OCI-LY3 (cell line): ENCODE data around the gene LRRC4C.

ENCODE experiments used
- H2AFZ ChIP-seq: fragments of 200-600, 300-600 bp; shearing (Covaris generic); 2 replicates; pipeline ENCODE4 v1.6.0; 2014; ENCODE audit warnings: antibody characterized with exemption, low read depth, low read length
- H3K27ac ChIP-seq: fragments of 200-600, 300-600 bp; sonication (generic); 2 replicates; pipeline ENCODE4 v1.5.1; 2014; ENCODE audit warnings: mild to moderate bottlenecking, low read length, moderate library complexity, mixed read lengths
- H3K27me3 ChIP-seq: fragments of 200-600, 300-600 bp; sonication (generic); 2 replicates; pipeline ENCODE4 v1.6.1; 2014; ENCODE audit warnings: low read depth, low read length, mixed read lengths
- H3K36me3 ChIP-seq: fragments of 200-600, 300-600 bp; sonication (generic); replicated peaks from 2 replicates; pipeline ENCODE3; 2014; ENCODE audit warnings: low read depth, low read length, mixed read lengths
- H3K4me1 ChIP-seq: fragments of 300-600, 200-600 bp; sonication (generic); 2 replicates; pipeline ENCODE4 v1.6.1; 2014; ENCODE audit warnings: low read length, mixed read lengths
- H3K4me2 ChIP-seq: fragments of 200-600, 300-600 bp; sonication (generic); 2 replicates; pipeline ENCODE4 v1.6.1; 2014; ENCODE audit warnings: low read length, mixed read lengths
- H3K4me3 ChIP-seq: fragments of 300-600, 200-600 bp; sonication (generic); 2 replicates; pipeline ENCODE4 v1.5.1; 2014; ENCODE audit warnings: antibody characterized with exemption, mild to moderate bottlenecking, low read length, moderate library complexity
- H3K79me2 ChIP-seq: fragments of 300-600, 200-600 bp; shearing (Covaris generic); 2 replicates; pipeline ENCODE4 v1.6.1; 2014; ENCODE audit warnings: mild to moderate bottlenecking, low read length, mixed read lengths
- H3K9ac ChIP-seq: fragments of 300-600, 200-600 bp; shearing (Covaris generic); 2 replicates; pipeline ENCODE4 v1.6.0; 2014; ENCODE audit warnings: mild to moderate bottlenecking, low read length, moderate library complexity
- H3K9me3 ChIP-seq: fragments of 200-600, 300-600 bp; shearing (Covaris generic); 2 replicates; pipeline ENCODE4 v1.6.1; 2014; ENCODE audit warnings: low read length, mixed read lengths; ENCODE audit not compliant: insufficient read depth
- H4K20me1 ChIP-seq: fragments of 200-600, 300-600 bp; sonication (generic); 2 replicates; pipeline ENCODE4 v1.6.1; 2016; ENCODE audit warnings: low read length, mixed read lengths; ENCODE audit not compliant: insufficient read depth
- EZH2phosphoT487 ChIP-seq: fragments of 200-600 bp; shearing (Covaris generic); IDR thresholded peaks from 2 replicates; pipeline ENCODE4 v1.6.1; 2018; ENCODE audit warnings: antibody characterized with exemption, mixed run types, low read depth
- TF ChIP-seq, protein P1 (sequence below): fragments of 200-600, 300-600 bp; sonication (generic); IDR thresholded peaks from 2 replicates; pipeline ENCODE4 v1.5.1; 2014; ENCODE audit warnings: antibody characterized with exemption, low read length, low read depth

Gene LRRC4C

DNA sequence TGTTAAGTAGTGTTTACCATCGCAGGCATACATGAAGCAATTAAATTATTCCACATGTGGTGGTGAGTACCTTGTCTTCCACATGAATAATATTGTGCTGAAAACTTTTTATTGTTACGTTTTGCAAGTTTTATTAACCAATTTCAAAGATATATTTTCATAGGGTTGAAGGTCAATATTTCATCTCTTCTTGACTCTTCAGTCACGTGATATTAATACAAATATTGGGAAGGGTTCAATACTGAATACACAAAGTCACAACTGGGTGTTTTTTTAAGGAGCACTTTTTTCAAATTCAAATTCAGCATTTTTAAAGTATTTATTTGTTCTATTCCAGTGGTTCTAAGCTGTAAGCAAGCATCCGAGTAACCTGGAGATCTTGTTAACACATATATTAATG lies 348.9 kb downstream of the LRRC4C start:
- Histone ChIP-seq H3K36me3 (no peaks in the 10 kb centered on the region), H4K20me1 (no peaks in the 10 kb centered on the region), H3K9ac (no peak overlapping the region), H2AFZ (no peak overlapping the region), H3K4me1 (no peaks in the 10 kb centered on the region), H3K4me3 (no peak overlapping the region), H3K79me2 (no peaks in the 10 kb centered on the region), H3K9me3 (no peaks in the 10 kb centered on the region), H3K4me2 (no peak overlapping the region), H3K27me3 (no peaks in the 10 kb centered on the region), H3K27ac (no peak overlapping the region)
- TF ChIP-seq, protein P1, sequence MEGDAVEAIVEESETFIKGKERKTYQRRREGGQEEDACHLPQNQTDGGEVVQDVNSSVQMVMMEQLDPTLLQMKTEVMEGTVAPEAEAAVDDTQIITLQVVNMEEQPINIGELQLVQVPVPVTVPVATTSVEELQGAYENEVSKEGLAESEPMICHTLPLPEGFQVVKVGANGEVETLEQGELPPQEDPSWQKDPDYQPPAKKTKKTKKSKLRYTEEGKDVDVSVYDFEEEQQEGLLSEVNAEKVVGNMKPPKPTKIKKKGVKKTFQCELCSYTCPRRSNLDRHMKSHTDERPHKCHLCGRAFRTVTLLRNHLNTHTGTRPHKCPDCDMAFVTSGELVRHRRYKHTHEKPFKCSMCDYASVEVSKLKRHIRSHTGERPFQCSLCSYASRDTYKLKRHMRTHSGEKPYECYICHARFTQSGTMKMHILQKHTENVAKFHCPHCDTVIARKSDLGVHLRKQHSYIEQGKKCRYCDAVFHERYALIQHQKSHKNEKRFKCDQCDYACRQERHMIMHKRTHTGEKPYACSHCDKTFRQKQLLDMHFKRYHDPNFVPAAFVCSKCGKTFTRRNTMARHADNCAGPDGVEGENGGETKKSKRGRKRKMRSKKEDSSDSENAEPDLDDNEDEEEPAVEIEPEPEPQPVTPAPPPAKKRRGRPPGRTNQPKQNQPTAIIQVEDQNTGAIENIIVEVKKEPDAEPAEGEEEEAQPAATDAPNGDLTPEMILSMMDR: no peak
- no peak for TF ChIP-seq EZH2phosphoT487

DNA sequence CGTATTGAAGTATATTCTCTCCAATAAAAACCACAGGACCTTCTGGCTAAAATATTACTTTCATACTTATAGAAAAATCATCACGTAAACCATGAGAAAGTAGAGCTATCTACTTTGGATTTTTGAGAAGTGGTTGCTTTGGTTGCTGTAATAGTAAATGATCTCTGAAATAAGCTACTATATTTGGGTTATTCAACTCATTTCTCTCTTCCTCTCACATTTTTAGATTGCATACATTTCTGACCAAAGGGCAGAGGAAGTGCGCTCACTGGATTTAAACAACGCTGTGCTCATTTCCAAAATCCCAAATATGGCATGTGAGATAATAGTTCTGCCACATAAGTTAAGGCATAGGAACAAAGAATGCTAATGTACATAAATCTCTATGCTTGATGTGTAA lies 357.0 kb downstream of the LRRC4C start:
- no peaks in the 10 kb centered on the region for H3K9me3 ChIP-seq

DNA sequence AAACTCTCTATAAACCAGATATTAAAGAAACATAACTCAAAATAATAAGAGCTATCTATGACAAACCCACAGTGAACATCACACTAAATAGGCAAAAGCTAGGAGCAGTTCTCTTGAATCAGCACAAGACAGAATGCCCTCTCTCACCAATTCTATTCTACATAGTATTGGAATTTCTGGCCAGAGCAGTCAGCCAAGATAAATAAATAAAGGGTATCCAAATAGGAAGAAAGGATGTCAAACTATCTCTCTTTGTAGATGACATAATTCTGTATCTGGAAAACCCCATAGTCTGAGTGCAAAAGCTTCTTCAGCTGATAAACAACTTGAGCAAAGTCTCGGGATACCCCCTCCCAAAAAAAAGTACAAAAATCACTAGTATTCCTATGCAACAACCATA lies 359.8 kb downstream of the LRRC4C start:
- Histone ChIP-seq H3K9me3 (no peaks in the 10 kb centered on the region), H3K9ac (no peak overlapping the region), H3K27me3 (no peaks in the 10 kb centered on the region), H3K4me1 (peaks cover 14% of the 10 kb centered on the region), H4K20me1 (no peaks in the 10 kb centered on the region), H2AFZ (no peak overlapping the region), H3K79me2 (no peaks in the 10 kb centered on the region), H3K4me2 (no peak overlapping the region), H3K36me3 (no peaks in the 10 kb centered on the region), H3K27ac (no peak overlapping the region), H3K4me3 (no peak overlapping the region)
- TF ChIP-seq, protein P1: no peak
- no peak for TF ChIP-seq EZH2phosphoT487

More for the DNA sequence above, 357.0 kb downstream of the LRRC4C start:
- H2AFZ ChIP-seq: no peak overlapping the region
- peak overlapping the region; percentile 39 for H3K4me3 ChIP-seq
- peak overlapping the region; percentile 58 for H3K4me2 ChIP-seq
- peaks cover 14% of the 10 kb centered on the region for H3K4me1 ChIP-seq
- H3K79me2 ChIP-seq: no peaks in the 10 kb centered on the region
- no peaks in the 10 kb centered on the region for H3K27me3 ChIP-seq
- no peaks in the 10 kb centered on the region for H4K20me1 ChIP-seq
- no peaks in the 10 kb centered on the region for H3K36me3 ChIP-seq
- 0 out of 2 replicates have a peak overlapping the region, but pooled peaks have one; percentile 12 for H3K27ac ChIP-seq
- TF ChIP-seq, protein P1: no peak
- TF ChIP-seq EZH2phosphoT487: no peak
- H3K9ac ChIP-seq: no peak overlapping the region

DNA sequence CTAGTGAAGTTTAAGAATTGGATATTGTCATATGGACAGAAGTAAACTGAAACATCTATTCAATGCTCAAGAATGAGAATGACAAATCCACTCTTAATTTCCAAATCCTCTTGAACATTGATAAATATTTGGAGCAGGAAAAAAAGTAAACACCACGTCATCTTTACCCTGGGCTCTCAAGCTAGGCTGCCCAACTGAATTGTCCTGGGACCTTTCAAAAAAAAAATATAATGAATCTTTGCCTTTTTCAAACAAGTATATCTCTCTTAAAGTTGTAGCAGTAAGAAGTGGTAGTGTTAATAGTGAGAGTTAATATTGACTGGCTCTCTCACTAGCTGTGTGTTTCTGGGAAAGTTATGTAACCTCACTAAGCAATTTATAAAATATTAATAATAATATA lies 374.3 kb downstream of the LRRC4C start:
- Histone ChIP-seq H3K4me3 (no peak overlapping the region), H4K20me1 (no peaks in the 10 kb centered on the region), H3K9me3 (no peaks in the 10 kb centered on the region), H3K79me2 (no peaks in the 10 kb centered on the region), H3K27ac (no peak overlapping the region), H3K4me1 (no peaks in the 10 kb centered on the region), H3K27me3 (no peaks in the 10 kb centered on the region), H3K4me2 (no peak overlapping the region), H2AFZ (no peak overlapping the region), H3K36me3 (no peaks in the 10 kb centered on the region), H3K9ac (no peak overlapping the region)
- TF ChIP-seq EZH2phosphoT487: no peak
- TF ChIP-seq, protein P1: no peak
